NCI-H2081 treated with DMSO at 0.1 percent for 48 hours (cell line): Measurements from ENCODE around the gene TEPSIN.

Experiments used
- DNase-seq: peaks from one replicate; lab custom pipeline; 2025; lab: John Stamatoyannopoulos, UW

TEPSIN gene

GRCh38 chr17:81197831-81198490, 40.9 kb downstream of the TEPSIN start:
- no peak for DNase-seq

GRCh38 chr17:81197409-81197795, 41.5 kb downstream of the TEPSIN start:
- no peak for DNase-seq

- no peak for DNase-seq
These were observed 42.1 kb downstream of the TEPSIN start for GRCh38 chr17:81196505-81197408.

GRCh38 chr17:81195941-81196495, 42.8 kb downstream of the TEPSIN start:
- no peak for DNase-seq

- no peak for DNase-seq
These were observed 43.6 kb downstream of the TEPSIN start for GRCh38 chr17:81194941-81195901.

GRCh38 chr17:81194225-81194760, 44.6 kb downstream of the TEPSIN start:
- DNase-seq, result no peak

- DNase-seq, result no peak
These were observed 45.2 kb downstream of the TEPSIN start for GRCh38 chr17:81193470-81194224.

GRCh38 chr17:81193051-81193410, 45.8 kb downstream of the TEPSIN start:
- DNase-seq, result no peak

GRCh38 chr17:81192386-81193050, 46.3 kb downstream of the TEPSIN start:
- DNase-seq, result no peak

GRCh38 chr17:81191646-81192045, 47.2 kb downstream of the TEPSIN start:
- no peak for DNase-seq

GRCh38 chr17:81191116-81191515, 47.7 kb downstream of the TEPSIN start:
- DNase-seq, result no peak

GRCh38 chr17:81190591-81190990, 48.3 kb downstream of the TEPSIN start:
- no peak for DNase-seq

GRCh38 chr17:81189670-81190530, 49.0 kb downstream of the TEPSIN start:
- no peak for DNase-seq

GRCh38 chr17:81189016-81189415, 49.8 kb downstream of the TEPSIN start:
- DNase-seq, result no peak

- no peak for DNase-seq
These were observed 50.4 kb downstream of the TEPSIN start for GRCh38 chr17:81188491-81188840.

GRCh38 chr17:81187586-81188490, 51.0 kb downstream of the TEPSIN start:
- DNase-seq, result no peak

GRCh38 chr17:81187120-81187519, 51.7 kb downstream of the TEPSIN start:
- DNase-seq, result no peak

GRCh38 chr17:81186203-81186602, 52.7 kb downstream of the TEPSIN start:
- no peak for DNase-seq
